ENCODE measurements around the gene EPHB3. TPM values are rescaled to one million over a fixed set of nuclear protein-coding genes. Genes with fewer than 3 reads are reported as not detected.

Gene EPHB3
- polyA plus RNA-seq, 4 donors: 25.5 to 32.1 (median 28.7) TPM

- DNase-seq (ENCODE audit: low read depth in 4 of 4, low spot score in 2 of 4): no peak
These were observed 19.0 kb upstream of the EPHB3 start for GRCh38 chr3:184542577-184542976.

DNA sequence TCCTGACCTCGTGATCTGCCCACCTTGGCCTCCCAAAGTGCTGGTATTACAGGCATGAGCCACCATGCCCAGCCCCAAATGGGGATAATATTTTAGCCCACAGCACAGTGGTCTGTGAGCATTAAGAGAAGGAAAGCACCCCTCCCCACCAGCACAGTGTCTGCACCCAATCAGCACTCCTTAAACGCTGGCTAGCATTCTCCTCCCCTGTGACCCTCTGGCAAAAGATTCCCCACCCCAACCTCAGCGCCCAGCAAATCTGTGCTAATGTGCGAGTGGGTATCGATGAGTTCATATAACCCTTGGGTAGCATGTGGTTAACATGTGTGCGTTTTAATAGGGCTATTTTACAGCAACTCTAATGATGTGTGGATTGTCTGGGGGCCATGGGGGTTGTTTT, 18.3 kb upstream of the EPHB3 start:
- no peak for DNase-seq (ENCODE audit: low read depth in 4 of 4, low spot score in 2 of 4)

GRCh38 chr3:184543843-184544512, 17.6 kb upstream of the EPHB3 start:
- peak in 3 of 4 donors; percentile 64 to 85 (median 75) for DNase-seq (ENCODE audit: low read depth in 4 of 4, low spot score in 2 of 4)

DNA sequence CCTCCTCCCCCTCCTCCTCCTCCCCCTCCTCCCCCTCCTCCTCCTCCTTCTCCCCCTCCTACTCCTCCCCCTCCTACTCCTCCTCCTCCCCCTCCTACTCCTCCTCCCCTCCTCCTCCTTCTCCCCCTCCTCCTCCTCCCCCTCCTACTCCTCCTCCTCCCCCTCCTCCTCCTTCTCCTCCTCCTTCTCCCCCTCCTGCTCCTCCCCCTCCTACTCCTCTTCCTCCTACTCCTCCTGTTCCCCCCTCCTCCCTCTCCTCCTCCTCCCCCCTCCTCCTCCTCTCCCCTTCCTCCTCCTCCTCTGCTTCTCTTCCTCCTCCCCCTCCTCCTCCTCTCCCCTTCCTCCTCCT, 17.1 kb upstream of the EPHB3 start:
- no peak for DNase-seq (ENCODE audit: low read depth in 4 of 4, low spot score in 2 of 4)

GRCh38 chr3:184545769-184546168, 15.8 kb upstream of the EPHB3 start:
- no peak for DNase-seq (ENCODE audit: low read depth in 4 of 4, low spot score in 2 of 4)

- DNase-seq (ENCODE audit: low read depth in 4 of 4, low spot score in 2 of 4): no peak
These were observed 15.3 kb upstream of the EPHB3 start for GRCh38 chr3:184546252-184546651.

- DNase-seq (ENCODE audit: low read depth in 4 of 4, low spot score in 2 of 4): no peak
These were observed 11.6 kb upstream of the EPHB3 start for GRCh38 chr3:184549796-184550577.

- DNase-seq (ENCODE audit: low read depth in 4 of 4, low spot score in 2 of 4): no peak
These were observed 10.5 kb upstream of the EPHB3 start for GRCh38 chr3:184551103-184551502.

DNA sequence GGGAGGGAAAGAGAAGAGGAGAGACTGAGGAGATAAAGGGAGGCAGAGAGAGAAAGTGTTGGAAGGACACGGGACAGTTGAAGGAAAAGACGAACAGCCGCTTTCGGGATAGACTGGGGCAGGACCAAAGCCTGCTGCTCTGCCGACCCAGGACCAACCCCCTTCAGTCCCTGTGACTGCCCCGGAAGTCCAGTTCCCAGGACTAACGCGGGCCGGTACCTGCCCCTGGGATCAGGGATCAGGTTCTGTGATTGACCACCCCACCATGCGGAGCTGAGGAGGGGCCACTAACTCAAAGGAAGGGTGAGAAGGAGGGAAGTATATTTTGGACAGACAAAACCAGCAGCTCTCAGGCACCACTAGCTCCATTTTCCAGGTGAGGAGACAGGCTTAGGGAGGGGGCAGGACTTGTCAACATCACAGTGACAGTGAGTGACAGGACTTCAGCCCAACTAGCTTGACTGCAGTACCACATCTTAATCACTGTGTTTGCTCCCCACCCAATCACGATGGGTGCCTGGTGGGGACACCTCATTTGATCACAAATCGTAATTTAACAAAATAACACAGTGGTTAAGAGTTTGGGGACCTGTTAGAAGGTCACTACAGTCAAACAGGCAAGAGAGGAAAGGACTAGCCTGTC, 9.8 kb upstream of the EPHB3 start:
- DNase-seq (ENCODE audit: low read depth in 4 of 4, low spot score in 2 of 4): no peak

GRCh38 chr3:184552296-184552695, 9.3 kb upstream of the EPHB3 start:
- no peak for DNase-seq (ENCODE audit: low read depth in 4 of 4, low spot score in 2 of 4)

- no peak for DNase-seq (ENCODE audit: low read depth in 4 of 4, low spot score in 2 of 4)
These were observed 8.7 kb upstream of the EPHB3 start for GRCh38 chr3:184552863-184553262.

GRCh38 chr3:184553385-184553784, 8.2 kb upstream of the EPHB3 start:
- no peak for DNase-seq (ENCODE audit: low read depth in 4 of 4, low spot score in 2 of 4)

DNA sequence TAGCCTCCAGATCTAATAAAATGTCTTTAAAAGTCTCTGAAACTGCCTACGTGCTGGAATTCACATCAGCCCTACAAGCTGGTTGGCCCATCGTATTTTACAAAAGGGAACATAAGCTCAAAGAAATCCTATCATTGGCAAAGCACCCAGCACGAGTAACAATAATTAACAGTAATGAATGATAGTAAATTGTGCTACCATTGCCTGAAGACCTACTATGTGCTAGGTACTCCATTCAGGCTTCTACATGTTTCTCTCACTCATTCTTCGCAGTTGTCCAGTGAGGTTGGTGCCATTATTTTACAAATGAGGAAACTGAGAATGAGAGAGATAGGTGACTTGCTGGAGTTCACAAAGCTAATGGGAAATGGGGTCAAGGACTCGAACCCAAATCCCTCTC, 7.1 kb upstream of the EPHB3 start:
- no peak for DNase-seq (ENCODE audit: low read depth in 4 of 4, low spot score in 2 of 4)

GRCh38 chr3:184556582-184557347, 4.8 kb upstream of the EPHB3 start:
- no peak for DNase-seq (ENCODE audit: low read depth in 4 of 4, low spot score in 2 of 4)

- DNase-seq (ENCODE audit: low read depth in 4 of 4, low spot score in 2 of 4): no peak
These were observed 4.1 kb upstream of the EPHB3 start for GRCh38 chr3:184557348-184557950.

DNA sequence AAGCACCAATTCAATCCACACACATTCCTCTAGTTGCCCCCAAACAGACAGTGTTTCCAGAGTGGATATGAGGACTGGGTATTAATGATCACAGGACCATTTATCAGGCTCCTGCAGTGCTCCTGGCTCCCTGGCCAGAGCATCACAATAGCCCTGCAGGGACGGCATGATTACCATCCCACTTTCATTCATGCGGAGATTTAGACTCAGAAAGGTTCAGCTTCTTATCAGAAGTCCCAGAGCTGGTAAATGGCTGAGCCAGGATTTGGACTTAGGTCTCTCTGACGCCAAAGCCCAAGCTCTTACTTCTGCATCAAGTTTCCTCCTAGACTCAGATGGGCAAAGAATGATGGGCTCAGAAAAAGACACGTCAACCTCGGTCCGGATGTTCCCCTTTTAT, 2.9 kb upstream of the EPHB3 start:
- no peak for DNase-seq (ENCODE audit: low read depth in 4 of 4, low spot score in 2 of 4)

DNA sequence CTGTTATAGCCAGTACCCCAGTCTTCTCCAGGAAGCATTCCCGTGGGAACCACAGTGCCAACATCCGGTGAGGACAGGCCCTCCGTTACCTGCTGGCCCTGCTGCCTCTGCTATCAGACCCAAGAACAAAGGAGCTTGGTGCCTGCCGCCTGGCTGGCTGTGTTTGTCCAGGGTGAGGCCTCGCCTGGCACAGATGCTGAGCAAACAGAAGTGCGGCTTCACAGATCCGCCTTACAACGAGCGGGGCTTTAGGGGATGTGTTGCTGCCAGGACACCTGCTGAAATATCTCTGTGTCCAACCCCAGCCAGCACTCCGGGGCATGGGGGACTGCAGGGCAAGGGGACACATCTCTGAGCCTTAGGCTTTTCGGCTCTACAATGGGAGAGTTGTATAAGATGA, 2.2 kb upstream of the EPHB3 start:
- no peak for DNase-seq (ENCODE audit: low read depth in 4 of 4, low spot score in 2 of 4)

DNA sequence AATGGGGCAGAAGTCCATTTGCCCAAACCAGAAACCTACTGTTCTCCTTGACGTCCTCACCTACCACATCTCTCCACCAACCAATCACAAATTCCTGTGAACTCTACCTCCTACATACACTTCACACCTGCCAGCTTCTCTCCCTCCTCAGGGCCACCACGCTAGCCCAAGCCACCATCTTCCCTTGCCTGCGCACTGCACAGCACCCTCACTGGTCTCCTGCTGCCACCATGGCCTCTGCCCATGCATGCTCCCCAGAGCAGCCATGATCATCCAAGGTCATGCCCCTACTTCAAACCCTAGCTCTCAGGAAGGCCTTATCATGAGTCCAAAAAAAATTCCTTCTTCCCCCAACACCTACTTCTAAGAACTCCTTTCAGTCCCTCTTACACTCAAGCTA, 1.1 kb upstream of the EPHB3 start:
- no peak for DNase-seq (ENCODE audit: low read depth in 4 of 4, low spot score in 2 of 4)

DNA sequence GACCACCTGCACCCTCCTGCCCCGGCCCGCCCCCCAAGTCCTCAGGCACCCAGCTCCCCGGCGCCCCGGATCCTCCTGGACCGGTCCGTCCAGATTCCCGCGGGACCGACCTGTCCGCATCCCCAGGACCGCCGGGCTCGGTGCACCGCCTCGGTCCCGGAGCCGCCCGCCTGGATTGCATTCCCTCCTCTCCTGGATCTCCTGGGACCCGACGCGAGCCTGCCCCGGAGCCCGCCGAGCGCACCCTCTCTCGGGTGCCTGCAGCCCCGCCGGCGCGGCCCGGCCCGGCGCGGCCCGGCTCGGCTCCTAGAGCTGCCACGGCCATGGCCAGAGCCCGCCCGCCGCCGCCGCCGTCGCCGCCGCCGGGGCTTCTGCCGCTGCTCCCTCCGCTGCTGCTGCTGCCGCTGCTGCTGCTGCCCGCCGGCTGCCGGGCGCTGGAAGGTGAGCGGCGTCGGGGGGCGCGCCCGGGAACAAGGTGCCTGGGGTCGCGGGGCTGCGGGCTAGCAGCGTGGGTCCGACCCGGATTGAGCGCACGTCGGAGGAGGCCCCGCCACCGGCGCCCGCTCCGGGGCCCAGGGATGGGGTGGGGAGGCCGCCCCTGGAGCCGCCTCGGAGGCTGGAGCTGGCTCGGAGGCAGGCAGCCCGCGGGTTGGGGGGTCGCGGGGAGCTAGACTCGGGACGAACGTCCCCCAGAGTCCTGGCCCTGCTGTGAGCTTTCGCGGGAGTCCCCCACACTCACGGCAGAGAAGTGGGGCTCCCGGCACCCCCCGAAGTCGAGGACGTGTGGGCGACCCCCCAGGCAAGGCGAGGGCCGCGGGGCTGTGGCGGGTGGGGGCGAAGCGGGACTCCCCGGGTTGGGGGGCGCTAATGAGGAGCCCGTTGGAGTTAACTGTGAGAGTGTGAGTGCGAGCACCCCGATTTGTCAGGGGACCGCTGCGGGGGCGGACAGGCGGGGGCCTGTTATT, 610 bp downstream of the EPHB3 start:
- DNase-seq (ENCODE audit: low read depth in 4 of 4, low spot score in 2 of 4): no peak

Data from left renal cortex interstitium (tissue), 4 donors.